ENCODE measurements around the gene WTAP.

DNA sequence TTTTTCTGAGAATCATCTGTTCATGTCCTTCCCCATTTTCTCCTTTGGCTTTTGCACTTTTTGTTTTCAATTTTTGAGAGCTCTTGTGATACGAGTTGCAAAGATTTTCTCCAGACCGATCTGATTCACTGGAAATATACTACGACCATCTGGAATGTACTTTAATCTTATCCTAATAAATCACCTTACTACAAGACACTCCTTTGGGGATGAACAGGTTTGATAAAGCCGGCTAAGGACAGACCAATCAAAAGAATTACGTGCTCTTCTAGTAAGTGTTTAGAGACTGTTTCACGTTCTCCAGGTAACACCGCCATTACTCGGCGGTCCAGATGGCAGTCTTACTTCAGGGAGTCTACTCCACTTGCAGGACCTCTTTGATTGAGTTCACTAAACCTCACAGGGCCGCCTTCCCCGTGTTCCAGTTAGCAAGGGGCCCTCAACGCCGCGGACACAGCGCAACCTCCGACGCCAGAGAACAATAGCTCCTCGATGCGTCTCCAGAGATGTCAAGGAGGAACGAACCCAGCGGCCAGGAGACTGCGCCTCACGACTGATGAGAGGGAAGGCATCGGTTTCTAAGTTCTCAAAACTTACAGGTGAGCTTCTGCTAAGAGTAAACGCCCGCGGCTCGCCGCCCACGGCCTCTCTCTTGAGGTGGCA lies 920 bp upstream of the WTAP start:
- TF ChIP-seq, protein P1, sequence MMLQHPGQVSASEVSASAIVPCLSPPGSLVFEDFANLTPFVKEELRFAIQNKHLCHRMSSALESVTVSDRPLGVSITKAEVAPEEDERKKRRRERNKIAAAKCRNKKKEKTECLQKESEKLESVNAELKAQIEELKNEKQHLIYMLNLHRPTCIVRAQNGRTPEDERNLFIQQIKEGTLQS (IDR thresholded peaks at IDR 0.05; ENCODE audit: insufficient read depth, low read depth, low read length) = no peak
- TF ChIP-seq POLR2A (IDR thresholded peaks at IDR 0.05; ENCODE audit: control extremely low read depth in 1 of 2, low read depth in 2 of 2, low read length in 2 of 2) (peak in 1 of 2 experiments; percentile 87; a peak in 1 of 3 replicates), EZH2 (IDR thresholded peaks at IDR 0.05; ENCODE audit: low read depth, low read length, severe bottlenecking) (no peak), POLR2AphosphoS5 (IDR thresholded peaks at IDR 0.05; ENCODE audit: low read depth, low read length) (no peak), BCL11A (IDR thresholded peaks at IDR 0.05; ENCODE audit: low read depth in 2 of 2, low read length in 2 of 2) (no peak), CREB1 (IDR thresholded peaks at IDR 0.05) (no peak), CBX5 (IDR thresholded peaks at IDR 0.05; ENCODE audit: low read depth, low read length) (no peak)
- TF ChIP-seq, protein P2, sequence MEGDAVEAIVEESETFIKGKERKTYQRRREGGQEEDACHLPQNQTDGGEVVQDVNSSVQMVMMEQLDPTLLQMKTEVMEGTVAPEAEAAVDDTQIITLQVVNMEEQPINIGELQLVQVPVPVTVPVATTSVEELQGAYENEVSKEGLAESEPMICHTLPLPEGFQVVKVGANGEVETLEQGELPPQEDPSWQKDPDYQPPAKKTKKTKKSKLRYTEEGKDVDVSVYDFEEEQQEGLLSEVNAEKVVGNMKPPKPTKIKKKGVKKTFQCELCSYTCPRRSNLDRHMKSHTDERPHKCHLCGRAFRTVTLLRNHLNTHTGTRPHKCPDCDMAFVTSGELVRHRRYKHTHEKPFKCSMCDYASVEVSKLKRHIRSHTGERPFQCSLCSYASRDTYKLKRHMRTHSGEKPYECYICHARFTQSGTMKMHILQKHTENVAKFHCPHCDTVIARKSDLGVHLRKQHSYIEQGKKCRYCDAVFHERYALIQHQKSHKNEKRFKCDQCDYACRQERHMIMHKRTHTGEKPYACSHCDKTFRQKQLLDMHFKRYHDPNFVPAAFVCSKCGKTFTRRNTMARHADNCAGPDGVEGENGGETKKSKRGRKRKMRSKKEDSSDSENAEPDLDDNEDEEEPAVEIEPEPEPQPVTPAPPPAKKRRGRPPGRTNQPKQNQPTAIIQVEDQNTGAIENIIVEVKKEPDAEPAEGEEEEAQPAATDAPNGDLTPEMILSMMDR (IDR thresholded peaks at IDR 0.05; ENCODE audit: control extremely low read depth in 1 of 3, insufficient read depth in 1 of 3, low read depth in 1 of 3, low read length in 3 of 3) = no peak
